ENCODE results near the gene GNE. TPM values are rescaled to one million over a fixed set of nuclear protein-coding genes. Genes with fewer than 3 reads are reported as not detected.
"Not testable (repeated sequence)": the region's sequence is repeated elsewhere in the genome, so short reads cannot be mapped to it uniquely, and the experiment has no call there.

GNE gene
- total RNA-seq, 1 donor from 2014 or later = 15.3 TPM

GRCh38 chr9:36268007-36268427, 9.8 kb upstream of the GNE start:
- no peak for DNase-seq

GRCh38 chr9:36264896-36265295, 6.6 kb upstream of the GNE start:
- no peak for DNase-seq

GRCh38 chr9:36263683-36264082, 5.4 kb upstream of the GNE start:
- DNase-seq = no peak

DNA sequence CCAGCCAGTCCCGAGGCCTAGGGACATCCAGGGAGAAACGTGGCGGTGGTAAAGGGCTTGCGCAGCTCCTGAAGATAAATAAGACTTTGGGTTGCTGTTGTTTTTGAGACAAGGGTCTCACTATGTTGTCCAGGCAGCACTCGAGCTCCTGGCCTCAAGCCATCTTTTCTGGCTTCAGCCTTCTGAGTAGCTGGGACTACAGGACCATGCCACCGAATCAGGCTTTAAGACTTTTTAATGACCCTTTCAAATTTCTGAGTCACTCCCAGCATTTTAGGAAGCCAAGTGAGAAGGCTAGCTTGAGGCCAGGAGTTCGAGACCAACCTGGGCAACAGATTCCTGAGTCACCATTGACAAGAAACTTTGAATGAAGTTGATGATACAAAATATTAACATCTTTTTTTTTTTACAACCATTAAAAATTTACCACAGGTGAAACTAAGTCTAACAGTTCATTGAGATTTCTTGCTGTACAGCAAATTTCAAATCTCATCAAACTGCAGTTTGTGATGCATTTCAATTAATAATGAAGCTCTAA, 817 bp upstream of the GNE start:
- DNase-seq = no peak

DNA sequence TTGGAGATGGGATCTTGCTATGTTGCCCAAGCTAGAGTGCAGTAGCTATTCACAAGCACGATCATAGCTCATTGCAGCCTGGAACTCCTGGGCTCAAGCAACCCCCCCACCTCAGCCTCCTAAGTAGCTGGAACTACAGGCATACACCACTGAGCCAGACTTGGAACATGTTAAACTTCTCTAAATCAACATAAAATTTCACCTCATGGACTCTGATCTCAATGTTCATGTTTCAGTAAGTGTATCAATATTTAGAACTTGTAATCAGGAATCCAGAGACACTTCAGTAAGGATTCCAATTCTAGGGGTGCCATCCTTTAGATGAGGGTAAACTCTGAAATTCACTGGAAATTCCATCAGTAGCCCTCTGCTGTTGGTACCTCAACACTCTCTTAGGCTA, 6.8 kb downstream of the GNE start:
- no peak for DNase-seq

DNA sequence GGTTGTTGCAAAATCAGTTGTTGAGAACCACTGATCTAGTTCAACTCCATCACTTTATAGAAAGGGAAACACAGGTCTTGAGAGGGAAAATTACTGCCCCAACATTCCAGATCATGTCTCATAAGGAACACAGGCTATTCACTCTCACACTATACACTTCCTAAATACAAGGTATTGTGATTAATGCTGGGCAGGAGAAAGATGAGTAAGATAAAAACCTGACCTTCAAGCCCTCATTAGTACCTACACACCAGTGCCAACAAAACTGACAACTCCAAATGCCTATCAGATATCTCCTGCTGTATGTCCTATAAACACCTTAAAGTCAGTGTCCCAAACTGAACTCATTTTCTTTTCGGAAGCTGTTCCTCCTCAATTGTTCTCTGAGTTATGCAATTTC, 8.2 kb downstream of the GNE start:
- no peak for DNase-seq

DNA sequence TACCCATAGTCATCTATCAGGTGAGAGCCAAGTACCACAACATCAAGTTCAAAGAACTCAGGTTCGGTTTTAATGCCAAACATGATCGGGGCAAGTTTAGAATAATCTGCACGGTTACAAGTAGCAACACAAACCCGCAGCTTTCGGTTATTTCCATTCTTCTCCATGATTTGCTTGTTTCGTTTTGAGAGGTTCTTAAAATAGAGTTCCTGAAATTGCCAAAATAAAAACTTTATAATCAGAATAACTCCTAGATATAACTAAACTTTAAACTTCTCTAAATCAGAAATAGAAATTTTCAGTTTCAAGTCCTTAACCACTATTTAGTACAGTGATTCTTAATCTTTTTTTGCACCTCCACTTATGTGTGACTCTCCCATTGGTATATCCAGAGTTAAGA, 9.1 kb downstream of the GNE start:
- no peak for DNase-seq

DNA sequence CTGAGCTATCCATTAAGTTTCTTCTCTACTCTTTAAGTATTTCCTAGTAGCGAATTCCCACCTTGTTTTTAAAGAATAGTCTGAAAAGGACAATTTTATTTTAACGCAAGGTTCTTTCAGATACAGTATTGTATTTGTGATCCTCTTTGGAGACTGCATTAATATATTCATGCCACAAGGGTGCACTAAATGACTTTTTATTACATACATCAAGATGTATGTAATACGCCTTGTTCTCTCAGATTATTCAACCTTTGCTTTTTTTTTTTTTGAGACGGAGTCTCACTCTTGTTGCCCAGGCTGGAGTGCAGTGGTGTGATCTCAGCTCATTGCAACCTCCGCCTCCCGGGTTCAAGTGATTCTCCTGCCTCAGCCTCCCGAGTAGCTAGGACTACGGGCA, 10.2 kb downstream of the GNE start:
- DNase-seq = peak; percentile 5

DNA sequence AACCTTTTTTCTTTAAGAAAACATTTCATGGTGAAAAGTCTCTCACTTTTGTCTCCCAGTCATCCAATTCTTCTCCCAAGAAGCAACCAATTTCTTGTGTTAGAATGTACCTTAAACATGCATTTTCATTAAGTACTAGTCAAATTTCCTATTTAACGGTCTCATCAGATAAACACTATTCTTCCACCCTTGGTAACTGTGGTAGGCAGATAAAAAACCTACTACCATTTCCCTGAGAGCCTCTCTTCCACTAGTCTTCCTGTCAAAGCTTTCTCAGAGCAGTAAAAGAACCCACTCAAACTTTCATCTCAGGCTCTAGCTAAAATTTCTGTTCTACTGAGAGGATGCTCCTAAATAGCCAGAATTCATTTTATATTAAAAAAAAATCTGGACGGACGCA, 10.9 kb downstream of the GNE start:
- DNase-seq = no peak

DNA sequence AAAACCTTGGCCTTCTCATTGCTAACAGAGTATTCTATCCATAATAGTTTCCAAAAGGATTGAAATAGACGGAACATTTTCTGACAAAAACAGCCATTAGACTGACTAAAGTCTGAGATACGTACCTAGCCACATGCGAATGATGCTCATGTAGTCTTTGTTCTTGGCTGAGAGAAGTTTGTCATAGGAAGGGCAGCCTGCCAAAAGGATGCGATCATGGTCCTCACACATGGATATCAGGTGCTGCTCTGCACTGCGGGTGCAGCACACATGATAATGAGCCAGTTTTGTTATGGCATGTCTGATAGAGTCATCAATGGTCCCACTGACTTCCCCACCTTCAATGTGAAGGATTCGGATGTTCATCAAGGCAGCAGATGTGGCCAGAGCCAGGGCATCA, 12.3 kb downstream of the GNE start:
- DNase-seq = no peak

DNA sequence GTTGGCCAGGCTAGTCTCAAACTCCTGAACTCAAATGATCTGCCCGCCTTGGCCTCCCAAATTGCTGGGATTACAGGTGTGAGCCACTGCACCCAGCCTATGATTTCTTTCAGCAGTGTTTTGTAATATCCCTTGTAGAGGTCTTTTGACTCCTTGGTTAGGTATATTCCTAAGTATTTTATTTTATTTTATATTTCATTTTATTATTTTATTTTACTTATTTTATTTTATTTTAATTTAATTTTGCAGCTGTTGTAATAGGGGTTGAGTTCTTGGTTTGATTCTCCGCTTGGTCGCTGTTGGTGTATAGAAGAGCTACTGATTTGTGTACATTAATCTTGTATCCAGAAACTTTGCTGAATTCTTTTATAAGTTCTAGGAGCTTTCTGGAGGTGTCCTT, 18.6 kb downstream of the GNE start:
- not testable (repeated sequence) for DNase-seq

DNA sequence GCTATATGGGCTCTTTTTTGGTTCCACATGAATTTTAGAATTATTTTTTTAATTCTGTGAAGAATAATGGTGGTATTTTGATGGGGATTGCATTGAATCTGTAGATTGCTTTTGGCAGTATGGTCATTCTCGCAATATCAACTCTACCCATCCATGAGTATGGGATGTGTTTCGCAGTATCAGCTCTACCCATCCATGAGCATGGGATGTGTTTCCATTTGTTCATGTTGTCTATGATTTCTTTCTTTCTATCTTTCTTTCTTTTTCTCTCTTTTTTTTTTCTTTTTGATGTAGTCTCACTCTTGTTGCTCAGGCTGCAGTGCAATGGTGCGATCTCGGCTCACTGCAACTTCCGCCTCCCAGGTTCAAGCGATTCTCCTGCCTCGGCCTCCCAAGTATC, 19.0 kb downstream of the GNE start:
- DNase-seq = not testable (repeated sequence)

GRCh38 chr9:36237230-36237629, 21.0 kb downstream of the GNE start:
- no peak for DNase-seq

GRCh38 chr9:36222449-36222848, 35.8 kb downstream of the GNE start:
- DNase-seq = no peak

- no peak for DNase-seq
These were observed 36.6 kb downstream of the GNE start for GRCh38 chr9:36221667-36222066.

- DNase-seq = no peak
These were observed 39.8 kb downstream of the GNE start for GRCh38 chr9:36218411-36218901.

- DNase-seq = no peak
These were observed 40.2 kb downstream of the GNE start for GRCh38 chr9:36218011-36218410.

DNA sequence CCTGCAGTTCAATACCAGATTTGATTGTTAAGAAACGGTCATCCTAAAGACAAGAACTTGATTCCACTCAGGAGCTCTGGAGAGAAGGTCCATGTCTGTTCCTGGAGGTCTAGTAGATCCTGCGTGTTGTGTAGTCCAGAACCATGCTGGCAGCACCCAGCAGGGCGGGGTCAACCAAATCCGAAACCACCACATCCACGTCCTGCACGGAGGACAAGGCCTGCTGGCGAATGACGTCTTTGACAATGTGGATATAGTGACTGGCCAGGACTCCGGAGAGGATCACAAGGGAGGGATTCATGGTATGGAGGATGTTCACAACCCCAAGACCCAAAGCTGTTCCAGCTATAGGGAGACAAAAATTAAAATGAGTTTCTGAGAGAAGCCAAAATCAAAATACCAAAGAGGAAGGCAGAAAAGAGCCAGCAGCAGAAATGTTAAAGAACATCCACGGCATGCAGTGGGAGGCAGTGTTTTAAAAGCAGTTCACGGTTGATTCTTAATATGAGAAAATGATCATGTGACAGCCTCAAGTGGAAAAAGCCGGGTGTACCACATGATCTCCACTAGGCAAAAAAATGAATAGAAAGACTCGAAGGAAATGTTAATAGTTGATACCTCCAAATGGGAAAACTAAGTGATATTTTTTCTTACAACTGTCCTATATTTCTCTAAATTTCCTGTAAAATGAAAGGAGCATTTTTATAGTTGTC, 40.8 kb downstream of the GNE start:
- no peak for DNase-seq

GRCh38 chr9:36214571-36214970, 43.7 kb downstream of the GNE start:
- no peak for DNase-seq

DNA sequence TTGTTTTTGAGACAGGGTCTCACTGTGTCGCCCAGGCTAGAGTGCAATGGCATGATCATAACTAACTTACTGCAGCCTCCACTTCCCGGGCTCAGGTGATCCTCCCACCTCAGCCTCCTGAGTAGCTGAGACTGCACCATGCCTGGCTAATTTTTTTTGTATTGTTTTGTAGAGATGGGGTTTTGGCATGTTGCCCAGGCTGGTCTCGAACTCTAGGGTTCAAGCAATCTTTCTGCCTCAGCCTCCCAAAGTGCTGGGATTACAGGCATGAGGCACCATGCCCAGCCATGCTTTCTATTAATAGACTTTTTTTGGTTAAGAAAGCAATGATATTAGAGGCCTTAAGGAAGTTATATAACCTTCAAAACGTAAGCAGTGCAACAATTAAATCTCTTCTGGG, 44.3 kb downstream of the GNE start:
- no peak for DNase-seq

GRCh38 chr9:36213387-36213786, 44.9 kb downstream of the GNE start:
- no peak for DNase-seq

GRCh38 chr9:36211510-36211909, 46.7 kb downstream of the GNE start:
- DNase-seq = no peak

- DNase-seq = no peak
These were observed 47.5 kb downstream of the GNE start for GRCh38 chr9:36210722-36211121.

DNA sequence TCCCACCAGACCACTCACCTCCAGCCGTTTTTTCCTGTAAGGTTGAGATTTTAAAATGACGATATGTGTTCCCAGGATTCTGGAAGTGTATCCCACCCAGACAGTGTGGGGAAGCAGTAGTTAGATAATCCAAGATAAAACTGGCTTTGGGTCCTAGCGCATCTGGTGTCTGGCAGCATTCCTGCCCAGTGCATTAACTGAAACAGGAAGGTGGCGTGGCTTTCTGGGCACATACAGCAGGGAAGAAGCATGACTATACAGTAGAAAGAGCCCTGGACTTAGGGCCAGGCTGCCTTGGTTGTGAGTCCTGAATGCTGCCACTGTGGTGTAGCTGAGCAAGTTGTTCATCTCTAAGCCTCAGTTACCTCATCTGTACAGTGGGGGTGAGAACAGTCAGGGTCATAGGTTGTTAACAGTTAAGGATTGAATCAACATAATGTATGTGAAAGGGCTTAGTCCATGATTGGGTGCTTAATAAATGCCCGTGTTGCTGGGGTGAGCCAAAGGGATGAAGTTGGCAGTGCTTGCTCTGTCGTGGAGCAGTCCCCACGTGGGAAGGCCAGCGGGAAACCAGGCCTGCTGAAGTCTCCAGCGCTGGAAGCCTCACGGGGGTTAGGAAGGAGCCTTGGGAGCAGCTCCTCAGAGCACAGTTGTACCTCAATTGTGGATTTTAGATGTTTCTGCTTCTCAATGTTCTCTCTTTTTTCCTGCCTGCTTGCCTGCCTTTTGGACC, 49.6 kb downstream of the GNE start:
- DNase-seq = no peak

All from skin of body (tissue), 2 donors.